Psoas muscle (tissue), 8 donors: Measurements from ENCODE around the gene ZKSCAN1. TPM values are rescaled to one million over a fixed set of nuclear protein-coding genes. Genes with fewer than 3 reads are reported as not detected.
"Not testable (repeated sequence)": the region's sequence is repeated elsewhere in the genome, so short reads cannot be mapped to it uniquely, and the experiment has no call there.

Experiments used
- ATAC-seq, 4 donors: fragments of 200-7000 bp; cut with Tn5 transposase; one replicate each; pipeline ENCODE4 v1.9.1; 2020; ENCODE audit warnings: moderate library complexity in 3 of 4, mild to moderate bottlenecking in 2 of 4
- DNase-seq, 2 donors: peaks; one replicate each; pipeline ENCODE4 v3.0.0-alpha.2; 2020
- H3K27ac ChIP-seq: fragments of 200-600 bp; one replicate; pipeline ENCODE4 v1.8.0; 2022
- H3K27me3 ChIP-seq, 3 donors: fragments of 200-600 bp in 1 of 3; one replicate each; pipeline versions ENCODE4 v1.6.1 to v1.8.0; 2013 to 2022; ENCODE audit warnings: low read length in 2 of 3, mild to moderate bottlenecking in 2 of 3, moderate library complexity in 1 of 3; ENCODE audit not compliant: insufficient read depth in 3 of 3
- H3K36me3 ChIP-seq, 2 donors: fragments of 200-600 bp in 1 of 2; one replicate each; pipeline versions ENCODE4 v1.6.1 to v1.8.0; 2013 to 2022; ENCODE audit warnings: low read depth in 1 of 2, mild to moderate bottlenecking in 1 of 2, moderate library complexity in 1 of 2; ENCODE audit not compliant: insufficient read depth in 1 of 2
- H3K4me1 ChIP-seq: fragments of 200-600 bp; one replicate; pipeline ENCODE4 v1.8.0; 2022
- H3K4me3 ChIP-seq: fragments of 200-600 bp; one replicate; pipeline ENCODE4 v1.8.0; 2022; ENCODE audit warnings: mild to moderate bottlenecking
- H3K9me3 ChIP-seq: fragments of 200-600 bp; one replicate; pipeline ENCODE4 v1.8.0; 2022
- WGBS, 3 donors: extraction: QIAGEN DNeasy Blood & Tissue Kit; methylation state at CpG; one replicate each; pipeline versions ENCODE4 v1.1.6 to v1.1.7; 2013; 5-methylcytosine and 5-hydroxymethylcytosine counted together
- intact Hi-C, 2 donors: fragments of 100-400 bp; cut with DNase I; formaldehyde crosslinking; loops; one replicate each; pipeline versions ENCODE4 v1.11.0 to v1.14.2; 2022
- polyA plus RNA-seq, 3 donors: library from polyadenylated mRNA; stranded (reverse); fragments of 200-250 nt; gene quantifications; one replicate each; pipeline ENCODE4 v1.2.3, GENCODE V29; 2013
- total RNA-seq, 4 donors: library from RNA; stranded (reverse); fragmentation: NEBNext Ultra II Directional in 2 of 4; extraction: Animal tissue kit (Norgen Biotek cat#: 25700) in 2 of 4; gene quantifications; one replicate each; pipeline versions ENCODE4 v1.2.1 to v1.2.4, GENCODE V29; 2021 to 2023
- TF ChIP-seq, protein P1 (sequence below): fragments of 200-600 bp; IDR thresholded peaks from one replicate; pipeline ENCODE4 v1.8.0; 2022; ENCODE audit warnings: antibody characterized with exemption
- donor health status: healthy with polysubstance abuse.
- donor health status: DM: no; HTN: no; CAD: no; lungs with moderate emphysema.
- donor health status: Bipolar disorder and iron deficiency.
- donor health status: healthy.
- donor health status: DM: yes; HTN: yes; CAD: no.
- donor health status: DM: no; HTN: no; CAD: no.
- donor health status: DM: no; HTN: no; CAD: no.
- donor health status: DM: yes; HTN: yes; CAD: no.

The ZKSCAN1 gene
- total and polyA plus RNA-seq, 7 donors, result 5.7 to 40.2 (median 38.5) TPM

DNA sequence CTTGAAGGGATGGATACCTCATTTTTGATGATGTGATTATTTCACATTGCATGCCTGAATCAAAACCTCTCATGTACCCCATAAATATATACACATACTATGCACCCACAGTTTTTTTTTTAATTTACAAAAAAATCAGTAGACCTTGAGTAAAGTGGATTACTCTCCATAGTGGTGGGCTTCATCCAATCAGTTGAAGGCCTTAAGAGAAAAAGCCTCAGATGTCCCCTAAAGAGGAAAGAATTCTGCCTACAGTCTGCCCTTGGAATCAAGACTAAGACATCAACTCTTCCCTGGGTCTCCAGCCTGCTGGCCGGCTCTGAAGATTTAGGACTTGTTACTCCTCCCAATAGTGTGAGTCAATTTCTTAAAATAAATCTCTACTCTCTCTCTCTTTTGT, 40.7 kb upstream of the ZKSCAN1 start:
- Histone ChIP-seq H3K27ac (no peak overlapping the region), H3K4me1 (no peaks in the 10 kb centered on the region), H3K4me3 (no peak overlapping the region), H3K36me3 (no peaks in the 10 kb centered on the region), H3K27me3 (no peaks in the 10 kb centered on the region), H3K9me3 (no peaks in the 10 kb centered on the region)
- ATAC-seq (no peak), DNase-seq (no peak)
- intact Hi-C loops, result no loop called here
- TF ChIP-seq, protein P1, sequence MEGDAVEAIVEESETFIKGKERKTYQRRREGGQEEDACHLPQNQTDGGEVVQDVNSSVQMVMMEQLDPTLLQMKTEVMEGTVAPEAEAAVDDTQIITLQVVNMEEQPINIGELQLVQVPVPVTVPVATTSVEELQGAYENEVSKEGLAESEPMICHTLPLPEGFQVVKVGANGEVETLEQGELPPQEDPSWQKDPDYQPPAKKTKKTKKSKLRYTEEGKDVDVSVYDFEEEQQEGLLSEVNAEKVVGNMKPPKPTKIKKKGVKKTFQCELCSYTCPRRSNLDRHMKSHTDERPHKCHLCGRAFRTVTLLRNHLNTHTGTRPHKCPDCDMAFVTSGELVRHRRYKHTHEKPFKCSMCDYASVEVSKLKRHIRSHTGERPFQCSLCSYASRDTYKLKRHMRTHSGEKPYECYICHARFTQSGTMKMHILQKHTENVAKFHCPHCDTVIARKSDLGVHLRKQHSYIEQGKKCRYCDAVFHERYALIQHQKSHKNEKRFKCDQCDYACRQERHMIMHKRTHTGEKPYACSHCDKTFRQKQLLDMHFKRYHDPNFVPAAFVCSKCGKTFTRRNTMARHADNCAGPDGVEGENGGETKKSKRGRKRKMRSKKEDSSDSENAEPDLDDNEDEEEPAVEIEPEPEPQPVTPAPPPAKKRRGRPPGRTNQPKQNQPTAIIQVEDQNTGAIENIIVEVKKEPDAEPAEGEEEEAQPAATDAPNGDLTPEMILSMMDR, result no peak
- WGBS, 3 donors, result 31 to 54% (median 37%) methylated on average over 1 of the region's 1 CpG

DNA sequence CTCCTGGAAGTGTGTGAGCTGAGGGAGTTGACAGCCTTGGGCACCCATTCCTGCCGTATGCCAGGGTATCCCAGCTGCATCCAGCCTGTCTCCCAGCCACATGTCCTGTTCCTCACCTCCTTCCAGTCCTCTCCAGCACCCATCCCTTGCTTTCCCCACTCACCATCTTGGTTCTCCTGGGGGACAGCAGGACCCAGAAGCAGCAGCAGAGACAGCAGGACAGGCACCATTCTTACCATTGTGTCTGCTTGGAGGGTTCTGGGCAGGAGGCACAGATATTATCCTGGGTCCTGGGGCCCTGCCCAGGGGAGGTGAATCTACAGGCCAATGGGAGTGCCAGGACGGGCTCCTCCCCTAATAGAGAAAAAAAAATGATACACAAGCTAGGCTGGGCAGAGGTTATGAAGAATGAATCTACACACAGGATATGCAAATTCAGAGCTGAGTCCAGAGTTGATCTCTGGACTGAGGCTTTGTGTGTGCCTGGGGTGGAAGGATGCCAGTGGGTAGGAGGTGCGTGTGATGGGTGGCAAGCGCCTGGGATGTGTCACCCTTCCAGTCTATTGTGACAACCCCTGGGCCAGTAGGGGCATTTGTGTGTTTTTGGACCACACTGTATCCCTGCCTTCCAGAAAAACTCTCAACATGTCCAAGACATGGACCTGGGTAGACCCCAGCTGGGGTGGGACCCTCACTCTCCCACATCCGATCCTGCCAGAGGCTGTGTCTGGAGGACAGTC, 39.4 kb upstream of the ZKSCAN1 start, which contains the start of gene AZGP1:
AZGP1 (minus strand) TSS at position 250 of the 740 bp plus-strand sequence; CDS start at position 239, 11 bp downstream.
- TF ChIP-seq, protein P1, result no peak
- H3K36me3 ChIP-seq, result no peaks in the 10 kb centered on the region
- WGBS, 3 donors, result 52 to 61% (median 60%) methylated on average over 5 of the region's 5 CpGs
- H3K4me3 ChIP-seq, result no peak within 1 kb of the TSS
- H3K9me3 ChIP-seq, result no peaks in the 10 kb centered on the region
- no peaks in the 10 kb centered on the region for H3K27me3 ChIP-seq
- H3K4me1 ChIP-seq, result no peaks in the 10 kb centered on the region
- no peak within 1 kb of the TSS for H3K27ac ChIP-seq
- DNase-seq (no peak), ATAC-seq (no peak)
- intact Hi-C loops, result no loop called here

DNA sequence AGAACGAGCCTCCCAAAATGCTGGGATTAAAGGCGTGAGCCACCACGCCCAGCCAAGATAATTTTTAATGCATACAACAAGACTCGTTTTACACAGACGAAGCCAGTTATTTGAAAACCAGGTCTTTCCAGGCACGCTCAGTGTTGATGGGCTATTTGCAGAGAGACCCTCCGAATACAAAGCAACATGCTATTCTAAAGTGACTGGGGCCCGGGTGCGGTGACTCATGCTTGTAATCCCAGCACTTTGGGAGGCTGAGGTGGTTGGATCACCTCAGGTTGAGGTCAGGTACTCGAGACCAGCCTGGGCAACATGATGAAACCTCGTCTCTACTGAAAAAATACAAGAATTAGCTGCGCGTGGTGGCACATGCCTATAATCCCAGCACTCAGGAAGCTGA, 38.8 kb upstream of the ZKSCAN1 start:
- Histone ChIP-seq H3K36me3 (no peaks in the 10 kb centered on the region), H3K27me3 (no peaks in the 10 kb centered on the region), H3K27ac (no peak overlapping the region), H3K4me3 (no peak overlapping the region), H3K4me1 (no peaks in the 10 kb centered on the region), H3K9me3 (no peaks in the 10 kb centered on the region)
- no peak for DNase-seq
- intact Hi-C loops, result no loop called here
- WGBS, 3 donors, result 79 to 83% (median 80%) methylated on average over 13 of the region's 13 CpGs
- ATAC-seq, result no peak
- TF ChIP-seq, protein P1, result no peak

DNA sequence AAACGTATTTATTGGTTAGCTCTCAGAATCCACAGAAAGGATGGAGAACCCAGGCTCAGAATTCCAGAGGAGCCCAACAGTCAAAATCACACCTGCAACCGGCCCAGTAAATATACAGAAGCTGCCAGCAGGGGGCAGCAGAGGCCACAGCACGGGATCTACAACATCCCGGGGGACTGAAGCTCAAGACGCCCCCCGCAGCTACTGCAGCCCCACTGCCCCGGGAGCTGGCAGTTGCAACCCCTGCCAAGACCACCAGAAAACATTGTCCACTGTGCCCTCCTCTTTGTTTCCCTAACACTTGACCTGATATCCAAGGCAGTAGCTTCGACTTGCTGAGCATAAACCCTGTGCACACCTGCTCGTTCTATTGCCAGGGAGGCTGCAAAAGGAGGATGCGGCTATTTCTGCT, 35.6 kb upstream of the ZKSCAN1 start:
- TF ChIP-seq, protein P1, result peak; percentile 77
- 9 to 11% (median 11%) methylated on average over 7 to 9 of the region's 10 CpGs for WGBS, 3 donors
- H3K4me1 ChIP-seq, H3K27me3 ChIP-seq, H3K9me3 ChIP-seq, intact Hi-C loops, H3K4me3 ChIP-seq, H3K27ac ChIP-seq, H3K36me3 ChIP-seq: not testable (repeated sequence)
- DNase-seq (peak; percentile 50 to 66), ATAC-seq (peak; percentile 74 to 92 (median 82))

DNA sequence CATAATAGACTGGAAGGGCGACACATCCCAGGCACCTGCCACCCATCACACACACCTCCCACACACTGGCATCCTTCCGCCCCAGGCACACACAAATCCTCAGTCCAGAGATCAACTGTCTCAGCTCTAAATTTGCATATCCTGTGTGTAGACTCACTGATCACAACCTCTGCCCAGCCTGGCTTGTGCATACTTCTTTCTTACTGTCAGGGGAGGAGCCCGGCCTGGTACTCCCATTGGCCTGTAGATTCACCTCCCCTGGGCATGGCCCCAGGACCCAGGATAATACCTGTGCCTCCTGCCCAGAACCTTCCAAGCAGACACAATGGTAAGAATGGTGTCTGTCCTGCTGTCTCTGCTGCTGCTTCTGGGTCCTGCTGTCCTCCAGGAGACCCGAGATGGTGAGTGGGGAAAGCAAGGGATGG, 34.9 kb upstream of the ZKSCAN1 start:
- H3K27me3 ChIP-seq, H3K36me3 ChIP-seq, H3K4me1 ChIP-seq, intact Hi-C loops, DNase-seq, H3K9me3 ChIP-seq, H3K27ac ChIP-seq, H3K4me3 ChIP-seq: not testable (repeated sequence)
- 56 to 85% (median 62%) methylated on average over 2 to 4 of the region's 4 CpGs for whole genome bisulfite sequencing, 3 donors
- ATAC-seq, result peak in 1 of 4 donors; percentile 10

DNA sequence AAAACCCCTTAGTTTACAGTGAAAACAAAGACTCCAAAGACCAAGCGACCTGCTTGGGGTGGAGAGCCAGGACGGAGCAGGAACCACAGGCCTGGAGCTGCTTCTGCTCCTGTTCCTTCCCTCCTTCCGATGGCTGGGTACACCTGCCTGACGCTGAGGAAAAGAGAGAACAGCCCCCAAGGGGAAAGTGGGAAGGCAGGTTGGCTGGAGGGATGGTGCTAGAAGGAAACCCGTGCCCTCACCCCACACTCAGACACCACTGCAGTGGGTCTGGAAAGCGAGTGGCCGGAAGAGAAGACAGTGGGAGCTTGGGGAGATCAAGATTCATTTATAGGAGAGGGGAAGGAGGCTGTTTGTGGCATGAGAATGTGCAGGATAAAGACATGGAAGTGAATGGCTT, 34.3 kb upstream of the ZKSCAN1 start:
- H3K27ac ChIP-seq, intact Hi-C loops, H3K9me3 ChIP-seq, DNase-seq, H3K27me3 ChIP-seq, H3K4me1 ChIP-seq, H3K4me3 ChIP-seq, H3K36me3 ChIP-seq, ATAC-seq: not testable (repeated sequence)
- 62 to 72% (median 71%) methylated on average over 6 to 7 of the region's 7 CpGs for WGBS, 3 donors
